ENCODE measurements around the gene ZMIZ1. TPM values are rescaled to one million over a fixed set of nuclear protein-coding genes. Genes with fewer than 3 reads are reported as not detected.

Gene ZMIZ1
- polyA plus RNA-seq, 3 donors = 3.3 to 64.6 (median 8.9) TPM

- H3K4me2 ChIP-seq (replicated peaks; ENCODE audit: extremely low read depth, low read length, poor library complexity, severe bottlenecking) = no peak overlapping the region
- Mint-ChIP-seq H3K27ac (peak overlapping the region in 1 of 7 donors; percentile 65), H3K9me3 (no peaks in the 10 kb centered on the region), H3K4me3 (no peak overlapping the region), H3K4me1 (peaks cover 5% of the 10 kb centered on the region), H3K27me3 (ENCODE audit: low read depth in 3 of 3) (peaks cover 8 to 16% (median 13%) of the 10 kb centered on the region in 3 donors), H3K36me3 (no peaks in the 10 kb centered on the region)
- H3K4me1 ChIP-seq (ENCODE audit: control insufficient read depth in 1 of 2, insufficient read depth in 2 of 2, low read length in 2 of 2) = no peaks in the 10 kb centered on the region
- no peak overlapping the region for H3K9ac ChIP-seq (ENCODE audit: insufficient read depth, low read length, poor library complexity, severe bottlenecking)
- WGBS (ENCODE audit: insufficient coverage) = 59% methylated on average over 13 of the region's 18 CpGs
- no peak overlapping the region for H3K27ac ChIP-seq (ENCODE audit: low read depth in 1 of 2, low read length in 2 of 2)
- no peak overlapping the region for H2AFZ ChIP-seq (ENCODE audit: insufficient read depth, low read depth, low read length, poor library complexity, severe bottlenecking)
- H3K79me2 ChIP-seq (ENCODE audit: insufficient read depth, low read length) = no peaks in the 10 kb centered on the region
- DNase-seq = no peak
- no peaks in the 10 kb centered on the region for H3K36me3 ChIP-seq (replicated peaks in 1 of 2; ENCODE audit: control insufficient read depth in 1 of 2, insufficient read depth in 2 of 2, low read length in 2 of 2)
- H3K4me3 ChIP-seq (replicated peaks in 1 of 3; ENCODE audit: low read depth in 2 of 3, low read length in 3 of 3) = no peak overlapping the region
- no peaks in the 10 kb centered on the region for H3K27me3 ChIP-seq (ENCODE audit: control insufficient read depth in 2 of 2, insufficient read depth in 2 of 2, low read length in 2 of 2)
- H3K9me3 ChIP-seq (replicated peaks in 1 of 2; ENCODE audit: control insufficient read depth in 1 of 2, insufficient read depth in 1 of 2, low read length in 2 of 2) = no peaks in the 10 kb centered on the region
- intact Hi-C loops (cut with micrococcal nuclease) = no loop called here
- no peaks in the 10 kb centered on the region for H4K20me1 ChIP-seq (ENCODE audit: insufficient read depth, low read length)
- TF ChIP-seq CTCF (IDR thresholded peaks at IDR 0.05) = no peak
These were observed 41.4 kb upstream of the ZMIZ1 start for GRCh38 chr10:79027147-79028055.

- intact Hi-C loops (cut with micrococcal nuclease) = no loop called here
- H3K27ac Mint-ChIP-seq = peak overlapping the region in 1 of 7 donors; percentile 65
- no peaks in the 10 kb centered on the region for H3K9me3 Mint-ChIP-seq
- peaks cover 8 to 16% (median 13%) of the 10 kb centered on the region in 3 donors for H3K27me3 Mint-ChIP-seq (ENCODE audit: low read depth in 3 of 3)
- Histone ChIP-seq H3K27ac (ENCODE audit: low read depth in 1 of 2, low read length in 2 of 2) (no peak overlapping the region), H3K4me1 (ENCODE audit: control insufficient read depth in 1 of 2, insufficient read depth in 2 of 2, low read length in 2 of 2) (no peaks in the 10 kb centered on the region), H3K79me2 (ENCODE audit: insufficient read depth, low read length) (no peaks in the 10 kb centered on the region), H3K9ac (ENCODE audit: insufficient read depth, low read length, poor library complexity, severe bottlenecking) (no peak overlapping the region), H3K36me3 (replicated peaks in 1 of 2; ENCODE audit: control insufficient read depth in 1 of 2, insufficient read depth in 2 of 2, low read length in 2 of 2) (no peaks in the 10 kb centered on the region), H3K4me3 (replicated peaks in 1 of 3; ENCODE audit: low read depth in 2 of 3, low read length in 3 of 3) (no peak overlapping the region), H3K27me3 (ENCODE audit: control insufficient read depth in 2 of 2, insufficient read depth in 2 of 2, low read length in 2 of 2) (no peaks in the 10 kb centered on the region), H2AFZ (ENCODE audit: insufficient read depth, low read depth, low read length, poor library complexity, severe bottlenecking) (no peak overlapping the region), H3K9me3 (replicated peaks in 1 of 2; ENCODE audit: control insufficient read depth in 1 of 2, insufficient read depth in 1 of 2, low read length in 2 of 2) (no peaks in the 10 kb centered on the region), H4K20me1 (ENCODE audit: insufficient read depth, low read length) (no peaks in the 10 kb centered on the region), H3K4me2 (replicated peaks; ENCODE audit: extremely low read depth, low read length, poor library complexity, severe bottlenecking) (no peak overlapping the region)
- peaks cover 5% of the 10 kb centered on the region for H3K4me1 Mint-ChIP-seq
- whole genome bisulfite sequencing (ENCODE audit: insufficient coverage) = no CpG with 5 or more reads among the region's 4 CpGs
- H3K36me3 Mint-ChIP-seq = no peaks in the 10 kb centered on the region
- H3K4me3 Mint-ChIP-seq = no peak overlapping the region
- TF ChIP-seq CTCF (IDR thresholded peaks at IDR 0.05) = no peak
- DNase-seq = no peak
These were observed 40.7 kb upstream of the ZMIZ1 start for GRCh38 chr10:79028056-79028430.
